GM12891 (cell line): ENCODE results near the gene IL15RA.
"Not testable (repeated sequence)": the region's sequence is repeated elsewhere in the genome, so short reads cannot be mapped to it uniquely, and the experiment has no call there.

ENCODE experiments used
- DNase-seq: peaks from one replicate; pipeline ENCODE4 v3.0.0; 2011; ENCODE audit warnings: low spot score; ENCODE audit not compliant: insufficient read length
- FAIRE-seq: peaks from 2 replicates; lab custom pipeline; 2011; peaks lifted over from hg19 to GRCh38; lab: Jason Lieb, UNC
- PAX5 ChIP-seq: IDR thresholded peaks from 2 replicates; pipeline ENCODE4 v1.6.1; 2011; ENCODE audit warnings: low read length, moderate library complexity, mild to moderate bottlenecking; ENCODE audit not compliant: insufficient read depth, severe bottlenecking
- POLR2A ChIP-seq: IDR thresholded peaks from 2 replicates; pipeline ENCODE4 v1.6.1; 2011; ENCODE audit warnings: low read depth, low read length, control low read depth
- POLR2AphosphoS5 ChIP-seq: IDR thresholded peaks from 2 replicates; pipeline ENCODE4 v1.6.1; 2011; ENCODE audit warnings: low read depth, low read length, control low read depth
- POU2F2 ChIP-seq: IDR thresholded peaks from 2 replicates; pipeline ENCODE4 v1.6.1; 2011; ENCODE audit warnings: low read depth, mild to moderate bottlenecking, control low read depth, low read length, moderate library complexity
- SPI1 ChIP-seq: IDR thresholded peaks from 2 replicates; pipeline ENCODE4 v1.6.1; 2011; ENCODE audit warnings: low read depth, low read length, control low read depth
- TAF1 ChIP-seq: IDR thresholded peaks from 2 replicates; pipeline ENCODE4 v1.6.1; 2011; ENCODE audit warnings: low read depth, low read length, control low read depth

IL15RA gene

DNA sequence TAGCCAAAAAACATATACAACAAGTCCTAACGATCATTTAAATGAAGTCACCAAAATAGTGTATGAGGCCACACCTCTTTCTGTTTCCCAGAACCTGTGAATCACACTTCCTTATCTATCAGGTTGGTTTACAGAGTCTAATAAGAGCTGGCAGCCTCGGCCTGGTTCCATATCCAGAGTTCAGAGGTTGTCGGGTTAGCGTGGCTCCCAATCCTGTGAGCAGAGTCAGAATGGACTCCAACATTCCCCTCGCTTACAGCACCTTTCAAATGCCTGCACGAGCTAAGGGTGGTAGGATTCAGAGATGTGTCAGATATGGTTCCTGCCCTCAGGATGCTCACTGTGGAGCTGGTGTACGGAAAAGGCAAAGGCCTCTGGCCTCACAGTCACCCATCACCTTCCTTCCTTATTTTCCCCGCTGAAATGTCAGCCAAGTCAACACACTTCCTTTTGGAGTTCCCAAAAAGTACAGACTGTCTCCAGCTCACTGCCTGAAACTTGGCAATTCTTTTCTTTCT lies 6.0 kb downstream of the IL15RA start:
- peak; percentile 48 for TF ChIP-seq SPI1
- TF ChIP-seq POLR2AphosphoS5: no peak
- TF ChIP-seq TAF1: no peak
- TF ChIP-seq POLR2A: no peak
- TF ChIP-seq PAX5: no peak
- no peak for TF ChIP-seq POU2F2
- DNase-seq: no peak
- FAIRE-seq: peak; percentile 50

GRCh38 chr10:5970527-5970926 lies 6.8 kb downstream of the IL15RA start:
- FAIRE-seq: no peak
- TF ChIP-seq PAX5 (no peak), POU2F2 (no peak), TAF1 (no peak), POLR2A (no peak), POLR2AphosphoS5 (no peak), SPI1 (no peak)
- DNase-seq: no peak

- no peak for DNase-seq
- no peak for FAIRE-seq
- TF ChIP-seq POLR2A: no peak
- no peak for TF ChIP-seq POLR2AphosphoS5
- TF ChIP-seq SPI1: no peak
- no peak for TF ChIP-seq PAX5
- TF ChIP-seq POU2F2: no peak
- TF ChIP-seq TAF1: no peak
Measured at GRCh38 chr10:5970066-5970465, 7.3 kb downstream of the IL15RA start.

- FAIRE-seq: no peak
- TF ChIP-seq SPI1 (no peak), PAX5 (no peak), POLR2AphosphoS5 (no peak), TAF1 (no peak), POLR2A (no peak), POU2F2 (no peak)
- DNase-seq: no peak
Measured at GRCh38 chr10:5968681-5969453, 8.5 kb downstream of the IL15RA start.

DNA sequence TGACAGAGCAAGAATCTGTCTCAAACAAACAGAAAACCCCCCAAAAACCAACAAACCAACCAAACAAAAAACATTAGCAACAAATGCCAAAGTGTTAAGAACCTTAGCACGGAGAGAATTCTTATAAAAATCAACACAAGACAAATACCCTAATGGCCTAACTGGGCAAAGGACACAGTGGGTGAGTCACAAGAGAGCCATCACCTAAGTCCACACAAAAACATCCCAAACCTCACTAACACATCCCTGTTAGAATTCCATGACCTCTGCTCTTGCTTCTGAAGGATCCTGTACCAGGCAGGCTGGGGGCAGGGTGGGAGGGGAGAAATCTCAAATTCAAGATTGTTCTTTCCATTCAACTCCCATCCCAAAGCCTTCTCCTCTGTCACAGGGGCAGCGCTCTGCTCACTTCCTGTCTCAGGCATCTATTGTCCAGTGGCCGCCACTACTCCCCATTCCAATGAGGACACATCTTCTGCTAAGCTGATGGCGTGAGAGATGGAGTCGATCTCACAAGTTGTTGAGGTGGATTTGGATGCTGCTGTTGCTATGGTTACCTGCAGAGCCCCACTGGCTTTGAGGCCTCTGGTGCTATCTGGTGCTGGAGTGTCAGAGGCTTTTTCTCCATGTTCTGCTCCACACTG lies 9.2 kb downstream of the IL15RA start:
- DNase-seq: no peak
- TF ChIP-seq SPI1 (no peak), TAF1 (no peak), POLR2AphosphoS5 (no peak), POU2F2 (no peak), POLR2A (no peak), PAX5 (no peak)
- no peak for FAIRE-seq

GRCh38 chr10:5965266-5965665 lies 12.1 kb downstream of the IL15RA start:
- DNase-seq (no peak), FAIRE-seq (no peak)
- TF ChIP-seq TAF1 (no peak), SPI1 (no peak), PAX5 (no peak), POU2F2 (no peak), POLR2AphosphoS5 (no peak), POLR2A (no peak)

DNA sequence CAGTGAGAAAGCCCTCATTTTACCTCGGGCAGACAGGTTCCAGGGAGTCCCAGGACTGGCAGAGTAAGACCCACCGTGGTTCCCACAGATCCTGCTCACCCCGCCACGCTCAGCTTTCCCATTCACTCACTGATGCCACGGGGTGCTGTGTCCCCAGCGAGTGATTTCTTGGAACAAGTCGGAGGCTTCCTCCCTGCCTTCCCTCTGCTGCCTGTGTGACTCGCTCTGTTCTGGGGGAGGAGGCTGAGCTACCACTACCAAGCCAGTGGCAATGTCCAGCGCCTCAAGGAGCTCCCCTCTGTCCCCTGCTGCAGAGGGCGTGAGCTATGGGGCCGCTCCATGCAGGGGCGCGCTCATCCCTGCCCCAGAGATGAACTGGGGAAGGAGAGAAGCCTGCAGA lies 12.6 kb downstream of the IL15RA start:
- TF ChIP-seq POU2F2: no peak
- no peak for TF ChIP-seq PAX5
- no peak for TF ChIP-seq SPI1
- TF ChIP-seq POLR2AphosphoS5: no peak
- TF ChIP-seq TAF1: no peak
- no peak for TF ChIP-seq POLR2A
- DNase-seq: no peak
- no peak for FAIRE-seq

GRCh38 chr10:5963591-5963990 lies 13.8 kb downstream of the IL15RA start:
- DNase-seq (no peak), FAIRE-seq (no peak)
- TF ChIP-seq POU2F2 (no peak), TAF1 (no peak), POLR2A (no peak), PAX5 (no peak), SPI1 (no peak), POLR2AphosphoS5 (no peak)

- no peak for DNase-seq
- TF ChIP-seq TAF1: no peak
- no peak for TF ChIP-seq SPI1
- TF ChIP-seq POLR2AphosphoS5: no peak
- TF ChIP-seq POLR2A: no peak
- no peak for TF ChIP-seq POU2F2
- TF ChIP-seq PAX5: no peak
Measured at GRCh38 chr10:5963071-5963470, 14.3 kb downstream of the IL15RA start.

DNA sequence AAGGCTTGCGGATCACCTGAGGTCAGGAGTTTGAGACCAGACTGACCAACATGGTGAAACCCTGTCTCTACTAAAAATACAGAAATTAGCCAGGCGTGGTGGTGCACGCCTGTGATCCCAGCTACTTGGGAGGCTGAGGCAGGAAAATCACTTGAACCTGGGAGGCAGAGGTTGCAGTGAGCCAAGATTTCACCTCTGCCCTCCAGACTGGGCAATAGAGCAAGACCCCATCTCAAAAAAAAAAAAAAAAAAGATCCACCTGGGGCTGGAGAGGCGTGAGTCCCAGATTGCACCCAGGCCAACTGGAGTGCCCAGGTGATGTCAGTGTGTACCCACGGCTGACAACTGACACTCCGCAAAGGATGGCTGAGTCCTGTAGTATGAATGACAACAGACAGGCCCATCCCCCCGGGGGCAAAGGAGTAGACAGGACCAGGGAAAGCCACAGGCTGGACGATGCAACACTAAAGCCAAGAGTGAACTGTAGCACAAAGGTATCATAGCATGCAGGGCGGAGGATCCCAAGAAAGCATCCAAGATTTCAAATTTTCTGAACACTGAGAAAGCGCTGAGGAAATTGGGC lies 14.9 kb downstream of the IL15RA start:
- FAIRE-seq, DNase-seq: not testable (repeated sequence)

More at GRCh38 chr10:5963071-5963470, 14.3 kb downstream of the IL15RA start:
- FAIRE-seq: no peak
